ENCODE measurements around the gene MTA3. TPM values are rescaled to one million over a fixed set of nuclear protein-coding genes. Genes with fewer than 3 reads are reported as not detected.

MTA3 gene
- total RNA-seq, 1 donor from 2014 or later = 6.7 TPM

GRCh38 chr2:42771546-42772153 lies 203.2 kb downstream of the MTA3 start:
- ATAC-seq = no peak
- no peak for DNase-seq (ENCODE audit: low spot score)

- ATAC-seq (no peak), DNase-seq (ENCODE audit: low spot score) (no peak)
Measured at GRCh38 chr2:42775186-42775585, 206.8 kb downstream of the MTA3 start.

GRCh38 chr2:42775810-42776209 lies 207.4 kb downstream of the MTA3 start:
- DNase-seq (ENCODE audit: low spot score) = no peak
- no peak for ATAC-seq

GRCh38 chr2:42777883-42778805 lies 209.7 kb downstream of the MTA3 start:
- peak; percentile 55 for ATAC-seq

GRCh38 chr2:42781181-42781580 lies 212.7 kb downstream of the MTA3 start:
- DNase-seq (ENCODE audit: low spot score) = no peak
- ATAC-seq = no peak

More at GRCh38 chr2:42777883-42778805, 209.7 kb downstream of the MTA3 start:
- no peak for DNase-seq (ENCODE audit: low spot score)

GRCh38 chr2:42783511-42783910 lies 215.1 kb downstream of the MTA3 start:
- ATAC-seq = no peak
- DNase-seq (ENCODE audit: low spot score) = no peak

GRCh38 chr2:42784204-42784880 lies 215.9 kb downstream of the MTA3 start:
- ATAC-seq = peak; percentile 37
- DNase-seq (ENCODE audit: low spot score) = peak; percentile 76

- ATAC-seq (peak; percentile 7), DNase-seq (ENCODE audit: low spot score) (no peak)
Measured at GRCh38 chr2:42786561-42787345, 218.3 kb downstream of the MTA3 start.

GRCh38 chr2:42787424-42787787 lies 219.0 kb downstream of the MTA3 start:
- ATAC-seq (peak; percentile 49), DNase-seq (ENCODE audit: low spot score) (peak; percentile 86)

GRCh38 chr2:42787788-42788477 lies 219.5 kb downstream of the MTA3 start:
- ATAC-seq = peak; percentile 72
- peak; percentile 96 for DNase-seq (ENCODE audit: low spot score)

GRCh38 chr2:42788478-42788793 lies 220.0 kb downstream of the MTA3 start:
- DNase-seq (ENCODE audit: low spot score) = no peak
- no peak for ATAC-seq

GRCh38 chr2:42788882-42789281 lies 220.4 kb downstream of the MTA3 start:
- DNase-seq (ENCODE audit: low spot score) (no peak), ATAC-seq (no peak)

- DNase-seq (ENCODE audit: low spot score) = no peak
- ATAC-seq = no peak
Measured at GRCh38 chr2:42789751-42790150, 221.3 kb downstream of the MTA3 start.

- ATAC-seq (no peak), DNase-seq (ENCODE audit: low spot score) (no peak)
Measured at GRCh38 chr2:42791606-42792005, 223.2 kb downstream of the MTA3 start.

GRCh38 chr2:42792087-42792582 lies 223.7 kb downstream of the MTA3 start:
- DNase-seq (ENCODE audit: low spot score) = no peak

GRCh38 chr2:42792583-42793333 lies 224.3 kb downstream of the MTA3 start, which contains the start of gene HAAO:
HAAO (minus strand) TSS chr2:42792583; CDS start chr2:42792536, 47 bp downstream.
- DNase-seq (ENCODE audit: low spot score) = peak; percentile 95
- ATAC-seq = peak; percentile 56

More at GRCh38 chr2:42792087-42792582, 223.7 kb downstream of the MTA3 start:
- no peak for ATAC-seq

GRCh38 chr2:42793334-42794270 lies 225.2 kb downstream of the MTA3 start:
- DNase-seq (ENCODE audit: low spot score) = no peak
- peak; percentile 0 for ATAC-seq

All from left lobe of liver (tissue), 2 donors.